Measurements from ENCODE around the gene MICA.

DNA sequence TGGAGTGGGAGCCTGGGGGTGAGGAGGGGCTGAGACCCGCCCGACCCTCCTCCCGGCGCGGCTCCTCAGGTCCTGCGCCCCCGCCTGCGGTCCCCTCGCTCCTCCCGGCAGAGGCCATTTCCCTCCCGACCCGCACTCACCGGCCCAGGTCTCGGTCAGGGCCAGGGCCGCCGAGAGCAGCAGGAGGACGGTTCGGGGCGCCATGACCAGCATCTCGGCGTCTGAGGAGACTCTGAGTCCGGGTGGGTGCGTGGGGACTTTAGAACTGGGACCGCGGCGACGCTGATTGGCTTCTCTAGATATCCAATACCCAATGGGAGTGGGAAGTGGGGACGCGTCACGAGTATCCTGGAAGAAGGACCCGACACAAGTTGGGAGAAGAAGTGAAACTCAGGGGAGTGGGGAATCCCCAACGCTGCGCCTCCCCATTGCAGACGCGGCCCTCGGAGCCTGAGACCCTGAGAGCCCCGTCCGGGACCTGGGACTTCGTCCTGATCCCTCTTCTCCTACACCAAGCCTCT, 46.4 kb upstream of the MICA start, which contains the start of gene HLA-B:
- TF ChIP-seq, protein P1, sequence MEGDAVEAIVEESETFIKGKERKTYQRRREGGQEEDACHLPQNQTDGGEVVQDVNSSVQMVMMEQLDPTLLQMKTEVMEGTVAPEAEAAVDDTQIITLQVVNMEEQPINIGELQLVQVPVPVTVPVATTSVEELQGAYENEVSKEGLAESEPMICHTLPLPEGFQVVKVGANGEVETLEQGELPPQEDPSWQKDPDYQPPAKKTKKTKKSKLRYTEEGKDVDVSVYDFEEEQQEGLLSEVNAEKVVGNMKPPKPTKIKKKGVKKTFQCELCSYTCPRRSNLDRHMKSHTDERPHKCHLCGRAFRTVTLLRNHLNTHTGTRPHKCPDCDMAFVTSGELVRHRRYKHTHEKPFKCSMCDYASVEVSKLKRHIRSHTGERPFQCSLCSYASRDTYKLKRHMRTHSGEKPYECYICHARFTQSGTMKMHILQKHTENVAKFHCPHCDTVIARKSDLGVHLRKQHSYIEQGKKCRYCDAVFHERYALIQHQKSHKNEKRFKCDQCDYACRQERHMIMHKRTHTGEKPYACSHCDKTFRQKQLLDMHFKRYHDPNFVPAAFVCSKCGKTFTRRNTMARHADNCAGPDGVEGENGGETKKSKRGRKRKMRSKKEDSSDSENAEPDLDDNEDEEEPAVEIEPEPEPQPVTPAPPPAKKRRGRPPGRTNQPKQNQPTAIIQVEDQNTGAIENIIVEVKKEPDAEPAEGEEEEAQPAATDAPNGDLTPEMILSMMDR (IDR thresholded peaks at IDR 0.05 in 4 of 5, conservative IDR thresholded peaks at IDR 0.05 in 1 of 5), result no peak
- peak in 1 of 2 donors; percentile 59 for TF ChIP-seq POLR2A (IDR thresholded peaks at IDR 0.05)

All from gastrocnemius medialis (tissue), 4 donors.